LNCAP (cell line): ENCODE measurements around the gene SALL3.

Experiments used
- TF ChIP-seq, protein P1 (sequence below): fragments of 450-650 bp; IDR thresholded peaks from 2 replicates; pipeline ENCODE4 v1.5.1; 2017; ENCODE audit warnings: mild to moderate bottlenecking

SALL3 gene

DNA sequence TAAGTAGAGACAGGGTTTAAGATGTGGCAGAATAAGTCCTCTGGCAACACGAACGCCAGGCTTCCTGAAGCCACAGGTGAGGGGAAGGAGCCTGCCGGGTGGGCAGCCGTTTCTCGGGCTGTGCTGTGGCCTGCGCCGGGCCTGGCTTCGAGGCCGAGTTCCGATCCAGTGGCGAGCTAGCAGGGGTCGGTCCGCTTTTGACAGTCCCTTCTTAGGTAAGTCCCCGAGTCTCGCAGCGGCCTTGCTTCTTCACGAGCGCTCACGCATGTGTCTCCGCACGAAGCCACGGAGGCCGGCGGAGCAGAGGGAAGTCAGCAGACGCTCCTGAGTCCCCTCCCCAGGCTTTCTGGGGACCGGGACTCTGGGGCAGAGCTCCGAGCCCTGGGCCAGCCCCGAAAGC is 26.0 kb downstream of the SALL3 start:
- TF ChIP-seq, protein P1, sequence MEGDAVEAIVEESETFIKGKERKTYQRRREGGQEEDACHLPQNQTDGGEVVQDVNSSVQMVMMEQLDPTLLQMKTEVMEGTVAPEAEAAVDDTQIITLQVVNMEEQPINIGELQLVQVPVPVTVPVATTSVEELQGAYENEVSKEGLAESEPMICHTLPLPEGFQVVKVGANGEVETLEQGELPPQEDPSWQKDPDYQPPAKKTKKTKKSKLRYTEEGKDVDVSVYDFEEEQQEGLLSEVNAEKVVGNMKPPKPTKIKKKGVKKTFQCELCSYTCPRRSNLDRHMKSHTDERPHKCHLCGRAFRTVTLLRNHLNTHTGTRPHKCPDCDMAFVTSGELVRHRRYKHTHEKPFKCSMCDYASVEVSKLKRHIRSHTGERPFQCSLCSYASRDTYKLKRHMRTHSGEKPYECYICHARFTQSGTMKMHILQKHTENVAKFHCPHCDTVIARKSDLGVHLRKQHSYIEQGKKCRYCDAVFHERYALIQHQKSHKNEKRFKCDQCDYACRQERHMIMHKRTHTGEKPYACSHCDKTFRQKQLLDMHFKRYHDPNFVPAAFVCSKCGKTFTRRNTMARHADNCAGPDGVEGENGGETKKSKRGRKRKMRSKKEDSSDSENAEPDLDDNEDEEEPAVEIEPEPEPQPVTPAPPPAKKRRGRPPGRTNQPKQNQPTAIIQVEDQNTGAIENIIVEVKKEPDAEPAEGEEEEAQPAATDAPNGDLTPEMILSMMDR = no peak

DNA sequence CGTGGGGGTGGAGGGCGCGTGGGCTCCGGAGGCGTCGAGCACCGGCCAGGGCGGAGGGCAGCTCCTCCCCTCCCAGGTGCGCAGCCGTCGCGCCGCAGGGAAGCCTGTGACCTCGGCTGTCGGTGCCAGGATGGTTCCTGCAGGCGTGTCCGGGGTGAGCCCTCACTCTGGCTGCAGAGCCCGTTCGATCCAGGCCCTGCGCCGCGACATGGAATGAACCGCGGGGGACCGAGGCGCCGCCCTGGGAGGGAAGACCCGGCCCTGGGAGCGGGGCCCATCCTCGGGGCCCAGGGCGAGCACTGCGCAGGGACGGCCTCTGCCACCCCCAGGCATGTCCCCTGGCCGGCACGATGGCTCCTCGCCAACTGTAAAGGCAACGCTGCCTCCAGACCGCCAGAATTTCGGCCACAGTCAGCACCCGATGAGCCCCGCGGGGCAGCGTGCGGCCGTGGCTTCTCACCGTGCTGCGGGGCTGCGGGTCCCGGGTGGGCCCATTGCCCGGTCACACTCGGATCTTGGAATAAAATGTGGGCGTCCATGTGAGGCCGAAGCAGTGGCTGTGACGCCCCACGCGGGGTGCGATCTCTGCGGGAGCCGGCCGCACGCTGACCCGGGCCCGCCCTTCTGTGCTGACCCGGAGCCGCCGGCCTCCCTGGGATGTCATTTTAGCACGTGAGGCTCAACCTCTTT is 26.6 kb downstream of the SALL3 start:
- TF ChIP-seq, protein P1 = no peak

DNA sequence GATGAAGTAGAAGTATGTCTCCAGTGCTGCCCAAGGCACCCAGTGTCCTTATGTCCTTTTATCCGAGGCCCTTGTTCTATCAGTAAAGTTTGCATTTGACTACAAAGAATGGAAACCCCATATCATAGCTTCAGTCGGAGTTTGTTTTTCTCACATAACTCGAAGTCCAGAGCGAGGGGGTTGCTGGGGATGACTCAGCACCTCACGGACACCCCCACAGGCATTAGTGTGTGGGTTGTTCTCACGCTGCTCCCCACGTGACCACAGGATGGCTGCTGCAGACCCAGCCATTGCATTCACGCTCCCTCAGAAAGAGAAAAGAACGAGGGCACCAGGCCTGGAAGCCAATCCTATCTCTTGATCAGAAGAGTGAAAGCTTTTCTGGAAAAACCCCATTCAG is 27.8 kb downstream of the SALL3 start:
- TF ChIP-seq, protein P1 = no peak

DNA sequence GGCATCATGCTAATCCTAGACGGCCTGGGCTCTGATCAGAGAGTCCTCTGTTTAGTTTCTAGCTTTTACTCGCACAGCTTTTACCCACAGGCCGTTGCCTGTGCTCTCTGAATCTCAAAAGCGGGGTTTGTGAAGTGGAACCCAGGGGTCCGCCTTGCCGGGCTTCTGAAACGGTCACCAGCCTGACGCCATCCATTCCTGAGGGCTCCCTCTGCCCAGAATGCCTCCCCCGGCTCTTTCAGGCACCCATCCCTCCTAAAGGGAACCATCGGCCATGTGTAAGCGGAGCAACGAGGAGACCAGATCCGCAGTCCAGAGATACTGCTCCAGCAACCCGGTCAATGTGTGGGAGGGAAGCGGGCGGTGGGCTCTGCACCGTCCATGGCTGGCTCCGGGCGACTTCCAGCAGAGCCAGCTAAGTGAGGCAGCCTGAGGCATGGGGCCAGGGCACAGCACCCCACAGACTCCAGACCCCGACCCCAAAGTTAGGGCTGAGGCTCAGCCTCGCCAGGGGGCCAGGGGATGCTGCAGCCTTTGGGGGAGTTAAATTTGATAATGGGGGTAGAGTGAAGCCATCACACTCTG is 28.8 kb downstream of the SALL3 start:
- TF ChIP-seq, protein P1 = no peak

DNA sequence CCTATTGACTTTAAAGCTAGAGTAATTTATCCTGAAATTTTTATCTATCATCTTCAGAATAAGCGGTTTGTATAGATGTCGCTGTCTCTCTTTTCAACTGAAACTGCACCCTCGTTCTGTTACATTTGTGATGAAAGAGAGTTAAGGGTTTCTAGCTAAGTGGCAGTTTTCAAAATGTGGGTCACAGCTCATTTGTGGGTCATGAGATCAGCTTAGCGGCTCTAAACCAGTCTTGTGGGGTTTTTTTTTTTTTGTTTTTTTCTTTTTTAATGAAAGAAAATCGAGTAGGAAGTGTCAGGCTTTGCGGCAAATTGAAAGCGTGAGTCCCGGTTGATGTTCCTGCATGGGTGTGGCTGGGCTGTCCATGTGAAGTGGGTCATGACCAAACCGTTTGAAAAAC is 31.2 kb downstream of the SALL3 start:
- TF ChIP-seq, protein P1 = no peak

DNA sequence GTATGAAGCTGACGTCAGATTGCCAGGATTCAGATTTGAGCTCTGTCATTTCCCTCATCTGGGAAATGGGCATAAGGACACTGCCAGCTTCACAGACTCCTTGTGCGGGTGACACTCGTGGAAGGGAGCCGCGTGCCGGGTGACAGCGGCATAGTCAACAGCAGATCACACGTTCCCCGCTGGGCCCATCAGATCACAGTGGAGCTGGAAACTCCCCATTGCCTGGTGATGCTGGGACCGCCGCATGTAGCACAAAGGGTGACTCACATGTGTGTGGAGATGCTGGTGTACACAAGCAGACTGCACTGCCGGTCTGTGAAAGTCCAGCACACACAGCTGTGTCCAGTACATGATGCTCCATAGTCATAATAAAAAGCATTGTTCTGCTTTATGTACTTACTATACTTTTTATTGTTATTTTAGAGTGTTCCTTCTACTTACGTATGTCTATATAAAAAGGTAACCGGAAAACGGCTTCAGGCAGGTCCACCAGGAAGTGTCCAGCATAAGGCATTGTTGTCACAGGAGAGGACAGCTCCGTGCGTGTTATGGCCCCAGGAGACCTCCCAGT is 31.8 kb downstream of the SALL3 start:
- TF ChIP-seq, protein P1 = no peak

DNA sequence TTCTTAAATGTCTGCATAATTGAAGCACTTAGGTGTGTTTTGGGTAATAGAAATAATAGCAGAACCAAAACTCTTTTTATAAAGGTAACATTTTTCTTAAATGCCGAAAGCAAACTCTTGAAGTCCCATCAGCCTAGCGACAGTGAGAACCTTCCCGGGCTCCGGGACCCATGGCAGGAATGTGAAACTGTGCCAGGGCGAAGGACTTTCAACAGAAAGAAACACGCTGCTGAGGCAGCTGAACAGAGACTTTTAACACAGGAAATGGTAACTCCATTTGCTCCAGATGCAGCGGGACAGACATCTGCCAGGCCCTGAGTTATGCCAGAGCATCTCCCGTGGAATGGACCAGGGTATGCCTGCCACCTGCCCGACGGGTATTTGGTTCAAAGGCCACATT is 34.3 kb downstream of the SALL3 start:
- TF ChIP-seq, protein P1 = no peak
